Measurements from ENCODE around the gene AOPEP. TPM values are rescaled to one million over a fixed set of nuclear protein-coding genes. Genes with fewer than 3 reads are reported as not detected.

The AOPEP gene
- total RNA-seq, 6 experiments from 2014 or later, result 36.6 to 110 (median 63.3) TPM

- H3K27ac ChIP-seq, result no peak overlapping the region
- no peaks in the 10 kb centered on the region for H3K27me3 ChIP-seq
- no peaks in the 10 kb centered on the region for H3K36me3 ChIP-seq
- DNase-seq (no peak), ATAC-seq (no peak)
- peaks cover 0 to 25% (median 12%) of the 10 kb centered on the region in 4 donors for H3K4me1 ChIP-seq
- TF ChIP-seq CTCF (IDR thresholded peaks at IDR 0.05) (no peak), POLR2A (IDR thresholded peaks at IDR 0.05) (no peak)
- no peak overlapping the region for H3K4me3 ChIP-seq
- no peaks in the 10 kb centered on the region for H3K9me3 ChIP-seq
- intact Hi-C loops (cut with DNase I), result no loop called here
- WGBS (ENCODE audit: insufficient coverage, low coverage, low lambda C conversion rate, missing lambda C conversion rate), result 100% methylated on average over 5 of the region's 5 CpGs
Measured at GRCh38 chr9:94948567-94949235, 222.2 kb downstream of the AOPEP start.

DNA sequence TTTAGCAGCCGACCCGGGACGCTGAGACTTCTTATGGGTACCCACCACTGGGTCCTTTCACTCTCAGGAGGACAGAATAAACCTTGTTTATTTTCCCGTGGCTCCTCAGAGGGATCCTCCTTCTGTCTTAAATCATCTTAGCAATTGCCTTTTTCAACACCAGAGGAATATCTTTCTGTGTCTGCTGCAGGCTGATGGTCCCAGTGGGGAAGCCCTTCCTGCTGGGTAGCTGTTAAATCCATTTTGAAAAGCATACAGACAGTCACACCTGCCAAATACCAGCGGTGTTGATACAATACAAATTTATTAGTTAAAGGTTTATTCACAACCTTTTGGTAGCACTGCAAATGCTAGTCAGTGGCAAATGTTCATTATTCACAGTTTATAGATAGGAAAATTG, 222.9 kb downstream of the AOPEP start:
- Histone ChIP-seq H3K9me3 (no peaks in the 10 kb centered on the region), H3K36me3 (no peaks in the 10 kb centered on the region), H3K4me3 (no peak overlapping the region), H3K27me3 (no peaks in the 10 kb centered on the region), H3K27ac (no peak overlapping the region), H3K4me1 (peaks cover 0 to 25% (median 12%) of the 10 kb centered on the region in 4 donors)
- TF ChIP-seq POLR2A (IDR thresholded peaks at IDR 0.05) (no peak), CTCF (IDR thresholded peaks at IDR 0.05) (no peak)
- 85% methylated on average over 4 of the region's 5 CpGs for WGBS (ENCODE audit: insufficient coverage, low coverage, low lambda C conversion rate, missing lambda C conversion rate)
- DNase-seq (no peak), ATAC-seq (no peak)
- intact Hi-C loops (cut with DNase I), result no loop called here

DNA sequence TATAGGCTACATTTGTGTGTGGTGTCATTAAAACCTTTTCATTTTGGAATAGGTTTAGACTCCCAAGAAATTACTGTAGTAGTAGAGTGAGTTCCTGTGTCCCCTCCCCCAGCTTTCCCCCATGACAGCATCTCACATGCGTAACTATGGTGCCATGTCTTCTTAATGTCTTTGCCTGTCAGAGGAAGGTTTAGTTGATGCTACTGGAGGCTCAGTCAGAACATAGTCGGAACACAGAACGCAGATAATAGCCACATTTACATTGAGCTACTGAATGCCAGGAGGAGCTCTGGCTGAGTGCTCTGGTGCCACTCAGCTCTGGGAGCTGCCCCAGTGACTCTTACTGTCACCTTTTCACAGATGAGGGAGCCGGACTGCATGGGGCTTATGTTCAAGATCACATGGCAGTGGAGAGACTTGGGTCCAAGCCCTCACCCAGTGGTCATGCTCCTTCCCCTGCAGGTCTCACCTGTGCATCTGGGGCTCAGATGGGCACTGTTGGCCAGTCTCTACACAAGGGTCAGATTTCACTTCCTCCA, 223.6 kb downstream of the AOPEP start:
- intact Hi-C loops (cut with DNase I), result no loop called here
- H3K27me3 ChIP-seq, result no peaks in the 10 kb centered on the region
- no peak overlapping the region for H3K4me3 ChIP-seq
- no peak for TF ChIP-seq POLR2A (IDR thresholded peaks at IDR 0.05)
- peak overlapping the region; percentile 58 to 79 (median 65) for H3K27ac ChIP-seq
- no peaks in the 10 kb centered on the region for H3K9me3 ChIP-seq
- ATAC-seq, result peak in 1 of 4 donors; percentile 5
- no peak for DNase-seq
- 100% methylated on average over 2 of the region's 4 CpGs for WGBS (ENCODE audit: insufficient coverage, low coverage, low lambda C conversion rate, missing lambda C conversion rate)
- H3K4me1 ChIP-seq, result peaks cover 0 to 25% (median 12%) of the 10 kb centered on the region in 4 donors
- no peaks in the 10 kb centered on the region for H3K36me3 ChIP-seq

- intact Hi-C loops (cut with DNase I), result no loop called here
- ATAC-seq (peak; percentile 87 to 93 (median 88)), DNase-seq (peak in 1 of 3 donors; percentile 67)
- no peak overlapping the region for H3K4me3 ChIP-seq
- no peaks in the 10 kb centered on the region for H3K36me3 ChIP-seq
- H3K27ac ChIP-seq, result peak overlapping the region; percentile 58 to 79 (median 65)
- peaks cover 0 to 25% (median 12%) of the 10 kb centered on the region in 4 donors for H3K4me1 ChIP-seq
- no peaks in the 10 kb centered on the region for H3K27me3 ChIP-seq
- no peaks in the 10 kb centered on the region for H3K9me3 ChIP-seq
- no peak for TF ChIP-seq POLR2A (IDR thresholded peaks at IDR 0.05)
- TF ChIP-seq CTCF (IDR thresholded peaks at IDR 0.05), result no peak
- WGBS (ENCODE audit: insufficient coverage, low coverage, low lambda C conversion rate, missing lambda C conversion rate), result 33% methylated on average over 5 of the region's 7 CpGs
Measured at GRCh38 chr9:94950579-94951323, 224.3 kb downstream of the AOPEP start.
